GM18861 (cell line): ENCODE results near the gene IGFBP3.
A peak's percentile ranks its signal among the peaks of the same experiment; 100 is the strongest.

Experiments used
- ATAC-seq: cut with Tn5 transposase; IDR thresholded peaks from one replicate; pipeline ENCODE4 v1.9.1; 2021; ENCODE audit not compliant: unreplicated experiment

Gene IGFBP3

GRCh38 chr7:45923290-45923689 is 2.2 kb upstream of the IGFBP3 start:
- no peak for ATAC-seq

GRCh38 chr7:45922810-45923209 is 1.7 kb upstream of the IGFBP3 start:
- no peak for ATAC-seq

- no peak for ATAC-seq
These were observed 837 bp upstream of the IGFBP3 start for GRCh38 chr7:45921699-45922519.

- ATAC-seq, result no peak
These were observed 268 bp upstream of the IGFBP3 start for GRCh38 chr7:45921381-45921698.

- no peak for ATAC-seq
These were observed 1.0 kb downstream of the IGFBP3 start for GRCh38 chr7:45919993-45920459.

GRCh38 chr7:45919231-45919784 is 1.8 kb downstream of the IGFBP3 start:
- no peak for ATAC-seq

- ATAC-seq, result no peak
These were observed 2.5 kb downstream of the IGFBP3 start for GRCh38 chr7:45918556-45918955.

GRCh38 chr7:45917658-45918057 is 3.4 kb downstream of the IGFBP3 start:
- peak; percentile 72 for ATAC-seq

- ATAC-seq, result no peak
These were observed 4.0 kb downstream of the IGFBP3 start for GRCh38 chr7:45917064-45917463.

- no peak for ATAC-seq
These were observed 5.5 kb downstream of the IGFBP3 start for GRCh38 chr7:45915606-45916005.

GRCh38 chr7:45914911-45915310 is 6.2 kb downstream of the IGFBP3 start:
- no peak for ATAC-seq

- ATAC-seq, result no peak
These were observed 8.1 kb downstream of the IGFBP3 start for GRCh38 chr7:45912972-45913371.

- no peak for ATAC-seq
These were observed 9.8 kb downstream of the IGFBP3 start for GRCh38 chr7:45911311-45911710.

GRCh38 chr7:45910855-45911254 is 10.2 kb downstream of the IGFBP3 start:
- ATAC-seq, result no peak

- ATAC-seq, result no peak
These were observed 11.5 kb downstream of the IGFBP3 start for GRCh38 chr7:45909561-45909960.

- ATAC-seq, result no peak
These were observed 18.3 kb downstream of the IGFBP3 start for GRCh38 chr7:45902820-45903219.

GRCh38 chr7:45901566-45901965 is 19.5 kb downstream of the IGFBP3 start:
- no peak for ATAC-seq

- no peak for ATAC-seq
These were observed 22.9 kb downstream of the IGFBP3 start for GRCh38 chr7:45898222-45898621.

GRCh38 chr7:45897042-45897690 is 23.9 kb downstream of the IGFBP3 start:
- no peak for ATAC-seq

GRCh38 chr7:45894665-45895062 is 26.4 kb downstream of the IGFBP3 start:
- ATAC-seq, result no peak

GRCh38 chr7:45893996-45894664 is 26.9 kb downstream of the IGFBP3 start:
- ATAC-seq, result no peak
